Tibial nerve (tissue), 4 donors: ENCODE measurements around the gene TRERF1. TPM values are rescaled to one million over a fixed set of nuclear protein-coding genes. Genes with fewer than 3 reads are reported as not detected.

Experiments used
- DNase-seq, 2 donors: peaks; one replicate each; pipeline ENCODE4 v3.0.0-alpha.2; 2019; ENCODE audit warnings: low spot score in 2 of 2
- H3K27ac ChIP-seq, 4 donors: fragments of 200-600 bp; sonication (generic) in 3 of 4; one replicate each; pipeline ENCODE4 v1.5.1; 2017 to 2019; ENCODE audit warnings: mild to moderate bottlenecking in 1 of 4
- H3K27me3 ChIP-seq, 2 donors: fragments of 200-600 bp; sonication (generic) in 1 of 2; one replicate each; pipeline versions ENCODE4 v1.5.1 to v1.6.0; 2017 to 2019
- H3K36me3 ChIP-seq, 3 donors: fragments of 200-600 bp; sonication (generic); one replicate each; pipeline ENCODE4 v1.5.1; 2018 to 2019
- H3K4me1 ChIP-seq, 4 donors: fragments of 200-600 bp; sonication (generic) in 3 of 4; one replicate each; pipeline ENCODE4 v1.5.1; 2017 to 2019
- H3K4me3 ChIP-seq, 4 donors: fragments of 200-600 bp; sonication (generic) in 3 of 4; one replicate each; pipeline ENCODE4 v1.5.1; 2017 to 2019; ENCODE audit warnings: mild to moderate bottlenecking in 1 of 4, moderate library complexity in 1 of 4
- H3K9me3 ChIP-seq, 4 donors: fragments of 200-600 bp; sonication (generic) in 3 of 4; one replicate each; pipeline ENCODE4 v1.5.1; 2017 to 2019
- CTCF ChIP-seq, 5 experiments: fragments of 200-600 bp in 3 of 5; fragments of 450-650 bp in 2 of 5; sonication (generic) in 3 of 5; IDR thresholded peaks; one replicate each; pipeline ENCODE4 v1.5.1; 2016 to 2019; ENCODE audit warnings: antibody characterized with exemption in 5 of 5, mild to moderate bottlenecking in 3 of 5, moderate library complexity in 2 of 5
- EP300 ChIP-seq, 2 donors: sonication (generic); formaldehyde crosslinking; IDR thresholded peaks; one replicate each; pipeline ENCODE4 v1.6.1; 2017; ENCODE audit warnings: antibody characterized with exemption in 2 of 2, mild to moderate bottlenecking in 1 of 2
- POLR2A ChIP-seq, 2 donors: fragments of 450-650 bp; IDR thresholded peaks; one replicate each; pipeline ENCODE4 v1.6.1; 2017; ENCODE audit warnings: antibody characterized with exemption in 2 of 2, mild to moderate bottlenecking in 2 of 2, moderate library complexity in 2 of 2
- WGBS, 2 donors: methylation state at CpG; one replicate each; pipeline ENCODE4 v1.1.5; 2018; 5-methylcytosine and 5-hydroxymethylcytosine counted together
- total RNA-seq, 4 donors: library from RNA; depleted of rRNA; stranded (reverse); fragments of >200 nt; gene quantifications; one replicate each; pipeline ENCODE4 v1.1.0, GENCODE V29; 2016

TRERF1 gene
- total RNA-seq, 4 donors from 2014 or later, result 4.2 to 7.2 (median 4.9) TPM

DNA sequence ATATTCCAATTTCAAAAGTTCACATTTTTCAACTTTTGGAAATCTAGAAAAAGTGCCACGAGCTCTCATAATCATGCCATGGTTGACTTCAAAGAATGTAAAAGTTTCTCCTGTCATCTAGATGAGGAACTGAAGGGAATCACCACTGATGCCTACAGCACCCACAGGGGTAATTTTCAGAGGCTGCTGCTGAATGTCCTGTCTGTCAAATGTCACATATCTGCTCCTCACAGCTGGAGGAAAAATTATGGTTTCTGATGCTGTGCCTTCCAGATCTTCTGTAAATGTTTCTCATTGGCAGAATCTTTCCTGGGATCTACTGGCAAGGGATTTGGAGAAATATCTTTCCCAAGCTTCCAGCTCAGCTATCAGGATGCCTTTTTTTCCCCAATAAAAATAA, 32.5 kb upstream of the TRERF1 start:
- Histone ChIP-seq H3K9me3 (no peaks in the 10 kb centered on the region), H3K27ac (no peak overlapping the region), H3K4me3 (no peak overlapping the region), H3K4me1 (no peaks in the 10 kb centered on the region), H3K36me3 (no peaks in the 10 kb centered on the region), H3K27me3 (no peaks in the 10 kb centered on the region)
- TF ChIP-seq POLR2A (IDR thresholded peaks at IDR 0.05) (no peak), CTCF (IDR thresholded peaks at IDR 0.05) (no peak), EP300 (IDR thresholded peaks at IDR 0.05) (no peak)
- WGBS, 2 donors, result 85% methylated on average over 1 of the region's 1 CpG
- no peak for DNase-seq

DNA sequence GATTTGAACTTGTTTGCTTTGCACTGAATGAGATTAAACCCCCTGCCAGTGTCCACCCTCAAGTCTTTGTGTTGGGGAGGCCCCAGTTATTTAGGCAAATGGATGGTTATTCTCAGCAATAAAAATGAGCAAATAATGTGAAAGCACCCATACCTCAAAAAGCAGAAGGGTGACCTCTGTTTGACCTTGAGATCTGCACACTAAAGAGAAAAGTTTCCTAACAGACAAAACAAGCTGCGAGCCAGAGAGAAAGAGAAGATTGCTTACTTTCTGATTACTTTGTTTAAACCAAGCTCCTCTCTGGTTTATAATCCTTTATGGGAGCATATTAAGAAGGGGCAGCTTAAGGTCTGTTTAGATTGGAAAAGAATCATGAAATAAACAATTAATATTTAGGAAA, 30.4 kb upstream of the TRERF1 start:
- H3K27ac ChIP-seq, result no peak overlapping the region
- no peak overlapping the region for H3K4me3 ChIP-seq

DNA sequence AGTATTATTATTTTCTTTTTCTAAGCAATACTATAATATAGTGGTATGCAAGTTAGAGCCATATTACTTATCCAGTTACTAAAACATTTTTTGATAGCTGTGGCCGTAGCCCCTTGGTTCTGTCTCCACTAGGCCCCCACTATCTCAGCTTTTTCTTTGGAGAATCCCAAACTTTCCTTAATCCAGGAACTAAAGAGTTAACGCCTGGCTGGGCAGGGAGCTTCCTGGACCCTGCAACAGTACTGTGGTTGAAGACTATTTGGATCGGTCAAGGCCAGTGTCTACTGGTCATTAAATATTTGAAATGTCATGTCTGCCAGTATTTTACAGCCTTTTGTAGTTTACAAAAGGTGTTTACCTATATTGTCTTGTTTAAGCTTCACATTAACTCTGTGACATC, 20.0 kb upstream of the TRERF1 start:
- no peak for DNase-seq
- H3K9me3 ChIP-seq, result peaks cover 0 to 11% (median 0%) of the 10 kb centered on the region in 4 donors
- TF ChIP-seq CTCF (IDR thresholded peaks at IDR 0.05), result no peak
- TF ChIP-seq EP300 (IDR thresholded peaks at IDR 0.05), result no peak
- no peak for TF ChIP-seq POLR2A (IDR thresholded peaks at IDR 0.05)
- no peaks in the 10 kb centered on the region for H3K4me1 ChIP-seq
- WGBS, 2 donors, result 61 to 69% methylated on average over 3 of the region's 3 CpGs
- H3K36me3 ChIP-seq, result no peaks in the 10 kb centered on the region
- no peak overlapping the region for H3K4me3 ChIP-seq
- no peaks in the 10 kb centered on the region for H3K27me3 ChIP-seq
- no peak overlapping the region for H3K27ac ChIP-seq

More for the DNA sequence above, 30.4 kb upstream of the TRERF1 start:
- Histone ChIP-seq H3K9me3 (no peaks in the 10 kb centered on the region), H3K27me3 (no peaks in the 10 kb centered on the region), H3K4me1 (no peaks in the 10 kb centered on the region), H3K36me3 (no peaks in the 10 kb centered on the region)
- TF ChIP-seq EP300 (IDR thresholded peaks at IDR 0.05), result no peak
- TF ChIP-seq CTCF (IDR thresholded peaks at IDR 0.05), result no peak
- TF ChIP-seq POLR2A (IDR thresholded peaks at IDR 0.05), result no peak
- WGBS, 2 donors, result 31 to 36% methylated on average over 1 of the region's 1 CpG
- no peak for DNase-seq

GRCh38 chr6:42471142-42471541, 19.4 kb upstream of the TRERF1 start:
- 62 to 68% methylated on average over 3 of the region's 3 CpGs for WGBS, 2 donors
- Histone ChIP-seq H3K4me1 (no peaks in the 10 kb centered on the region), H3K36me3 (no peaks in the 10 kb centered on the region), H3K4me3 (no peak overlapping the region), H3K27ac (no peak overlapping the region), H3K27me3 (no peaks in the 10 kb centered on the region), H3K9me3 (peaks cover 0 to 11% (median 0%) of the 10 kb centered on the region in 4 donors)
- TF ChIP-seq POLR2A (IDR thresholded peaks at IDR 0.05) (no peak), EP300 (IDR thresholded peaks at IDR 0.05) (no peak), CTCF (IDR thresholded peaks at IDR 0.05) (no peak)
- DNase-seq, result no peak

DNA sequence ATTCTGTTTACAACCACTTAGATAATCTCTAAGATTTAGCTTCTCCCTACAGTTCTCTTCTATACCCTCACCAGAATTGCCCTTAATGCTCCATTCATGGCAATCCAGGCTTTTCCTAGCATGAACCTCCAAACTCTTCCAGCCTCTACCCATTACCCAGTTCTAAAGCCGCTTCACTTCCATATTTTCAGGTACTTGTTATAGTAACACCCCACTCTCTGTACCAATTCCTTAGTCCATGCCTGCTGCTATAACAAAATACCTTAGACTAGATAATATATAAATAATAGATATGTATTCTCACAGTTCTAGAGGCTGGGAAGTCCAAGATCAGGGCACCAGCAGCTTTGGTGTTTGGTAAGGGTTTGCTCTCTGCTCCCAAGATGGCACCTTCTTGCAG, 16.5 kb upstream of the TRERF1 start:
- no peak for TF ChIP-seq EP300 (IDR thresholded peaks at IDR 0.05)
- TF ChIP-seq POLR2A (IDR thresholded peaks at IDR 0.05), result no peak
- no peak for TF ChIP-seq CTCF (IDR thresholded peaks at IDR 0.05)
- WGBS, 2 donors, result 95 to 98% methylated on average over 1 of the region's 1 CpG

More for the DNA sequence above, 16.5 kb upstream of the TRERF1 start:
- no peaks in the 10 kb centered on the region for H3K36me3 ChIP-seq
- H3K4me1 ChIP-seq, result no peaks in the 10 kb centered on the region
- no peak for DNase-seq
- H3K27me3 ChIP-seq, result no peaks in the 10 kb centered on the region
- H3K27ac ChIP-seq, result no peak overlapping the region
- no peak overlapping the region for H3K4me3 ChIP-seq
- H3K9me3 ChIP-seq, result peaks cover 0 to 11% (median 0%) of the 10 kb centered on the region in 4 donors
